Measurements from ENCODE around the gene TSPYL6.
"Not testable (repeated sequence)": the region's sequence is repeated elsewhere in the genome, so short reads cannot be mapped to it uniquely, and the experiment has no call there.

Gene TSPYL6

DNA sequence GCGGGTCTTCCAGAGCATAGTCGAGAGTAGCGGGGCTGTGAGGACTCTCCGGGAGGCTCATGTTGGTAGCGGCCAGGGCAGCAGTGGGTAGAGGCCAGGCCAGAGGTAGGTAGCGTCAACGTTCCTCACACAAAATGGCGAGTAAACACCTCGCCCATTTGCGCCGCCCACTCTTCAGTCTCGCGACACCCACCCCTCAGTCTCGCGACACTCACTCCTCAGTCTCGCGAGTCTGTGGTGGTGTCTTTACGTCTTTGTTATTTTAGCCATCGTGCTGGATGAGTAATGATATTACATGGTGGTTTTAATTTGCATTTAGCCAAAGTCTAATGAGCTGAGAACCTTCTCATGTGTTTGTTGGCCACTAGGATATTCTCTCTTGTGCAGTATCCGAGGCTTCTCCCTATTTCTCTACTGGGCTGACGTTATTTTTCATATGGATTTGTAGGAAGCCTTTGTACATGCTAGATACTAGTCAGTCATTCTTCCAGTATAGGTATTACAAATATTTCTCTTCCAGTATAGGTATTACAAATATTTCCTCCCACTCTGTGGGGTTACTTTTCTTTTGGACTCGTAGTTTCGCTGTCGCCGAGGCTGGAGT lies at the start of gene TSPYL6:
Gene TSPYL6, minus strand, starts transcription at position 139 of the 604 bp plus-strand sequence. Its CDS starts 78 bp downstream, at position 61.
- DNase-seq: no peak

DNA sequence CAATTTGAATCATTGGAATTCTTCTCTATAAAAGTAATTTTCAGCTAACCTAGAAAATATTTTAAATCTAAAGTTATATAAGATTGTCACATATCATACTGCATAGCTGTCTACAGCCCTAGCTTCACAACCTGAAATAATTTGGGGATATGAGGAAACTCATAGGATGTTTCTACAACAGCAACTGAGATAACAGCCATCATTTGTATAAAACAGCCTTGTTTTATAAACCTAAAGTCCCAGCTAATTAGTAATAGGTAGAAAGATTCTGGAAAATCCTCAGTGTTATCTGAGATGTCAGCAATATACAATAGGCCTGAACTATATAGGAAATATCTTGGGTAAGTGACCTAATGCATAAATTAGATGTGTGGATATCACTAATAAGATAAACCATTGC lies 47.6 kb upstream of the TSPYL6 start:
- no peak for DNase-seq

DNA sequence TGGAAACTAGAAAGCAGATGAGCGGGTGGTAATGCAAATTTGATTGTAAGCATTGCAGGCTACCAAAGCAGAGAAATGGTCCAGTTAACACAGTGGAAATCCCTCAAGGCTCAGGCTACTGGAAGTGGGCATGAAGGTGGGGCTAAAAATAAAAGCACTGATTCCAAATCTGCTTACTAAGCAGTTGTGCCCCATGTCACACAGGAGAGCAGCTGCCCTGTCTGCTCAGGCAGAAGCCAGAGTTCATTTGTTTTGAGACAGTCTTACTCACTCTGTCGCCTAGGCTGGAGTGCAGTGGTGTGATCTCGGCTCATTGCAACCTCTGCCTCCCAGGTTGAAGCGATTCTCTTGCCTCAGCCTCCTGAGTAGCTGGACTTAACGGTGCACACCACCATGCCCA lies 42.5 kb upstream of the TSPYL6 start:
- no peak for DNase-seq

DNA sequence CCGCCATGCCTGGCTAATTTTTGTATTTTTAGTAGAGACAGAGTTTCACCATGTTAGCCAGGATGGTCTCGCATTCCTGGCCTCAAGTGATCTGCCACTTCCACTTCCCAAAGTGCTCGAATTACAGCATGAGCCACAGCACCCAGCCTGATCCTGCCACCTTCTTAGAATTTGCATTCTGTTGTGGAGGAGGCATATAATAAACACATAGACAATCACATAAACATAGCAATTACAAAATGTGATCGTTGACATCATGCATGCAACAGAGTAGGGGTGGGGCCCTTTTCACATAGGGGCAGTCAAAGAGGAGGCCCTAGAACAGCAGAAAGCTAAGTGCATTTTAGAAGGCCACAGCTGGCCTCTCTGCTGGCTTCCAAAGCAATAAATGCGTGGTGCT lies 39.9 kb upstream of the TSPYL6 start:
- no peak for DNase-seq

DNA sequence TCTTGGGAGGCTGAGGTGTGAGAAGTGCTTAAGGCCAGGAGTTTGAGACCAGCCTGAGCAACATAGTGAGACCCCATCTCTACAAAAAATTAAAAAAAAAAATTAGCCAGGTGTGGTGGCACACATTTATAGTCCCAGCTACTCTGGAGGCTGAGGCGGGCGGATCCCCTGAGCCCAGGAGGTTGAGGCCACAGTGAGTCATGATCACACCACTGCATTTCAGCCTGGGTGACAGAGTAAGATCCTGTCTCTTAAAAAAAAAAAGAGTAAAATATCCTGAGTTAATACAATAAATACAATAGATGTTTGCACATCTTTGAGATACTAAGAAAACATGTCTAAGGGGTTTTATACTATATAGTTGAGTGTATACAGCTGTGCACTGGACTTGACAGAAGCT lies 38.6 kb upstream of the TSPYL6 start:
- DNase-seq: not testable (repeated sequence)

DNA sequence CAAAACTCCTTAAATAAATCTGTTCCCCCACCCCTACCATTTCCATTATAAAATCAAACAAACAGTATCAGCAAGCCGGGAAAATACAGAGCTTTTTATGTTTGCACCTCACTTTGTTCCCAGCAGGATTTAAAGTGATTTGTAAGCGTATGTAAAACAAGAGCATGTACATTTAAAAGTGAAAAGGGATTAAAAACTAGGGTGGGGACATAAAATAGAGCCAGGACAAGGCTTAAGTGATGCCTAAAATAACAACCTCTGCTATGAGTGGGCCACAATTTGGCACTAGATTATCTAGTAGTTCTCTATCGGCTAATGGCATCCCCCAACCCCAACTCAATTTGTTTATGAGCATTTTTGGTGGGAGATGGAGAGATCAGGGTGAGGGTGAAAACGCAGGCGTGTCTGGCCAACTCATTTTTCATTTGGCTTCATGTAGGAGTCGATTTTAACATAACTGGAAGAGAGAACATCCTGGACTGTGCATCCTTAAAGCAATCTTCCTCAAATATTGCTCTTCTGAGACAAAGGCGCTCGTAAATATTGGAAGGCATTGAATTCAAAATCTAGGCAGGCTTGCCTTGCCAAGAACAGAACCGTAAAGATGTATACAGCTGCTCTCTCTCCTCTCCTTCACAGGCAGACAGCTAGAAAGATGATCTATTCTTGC lies 34.5 kb upstream of the TSPYL6 start:
- DNase-seq: no peak

DNA sequence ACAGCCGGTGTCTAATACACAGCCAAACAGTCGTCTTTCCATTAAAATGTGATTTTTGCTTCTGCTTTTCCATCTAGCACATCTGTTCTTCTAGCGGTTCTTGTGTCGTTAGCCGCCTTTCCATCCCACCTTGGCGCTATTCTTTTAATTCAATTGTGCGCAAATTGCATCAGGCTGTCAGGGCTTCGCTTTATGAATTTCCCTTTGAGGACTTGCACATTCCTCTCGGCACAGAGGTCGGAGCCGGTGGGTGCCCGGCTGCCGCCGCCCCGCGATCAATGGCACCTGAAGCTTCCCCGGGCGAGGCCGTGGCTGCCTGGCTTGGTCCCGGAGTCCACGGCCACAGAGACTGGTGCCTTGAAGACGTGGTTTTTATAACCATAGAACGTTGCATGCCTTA lies 33.9 kb upstream of the TSPYL6 start:
- DNase-seq: no peak

DNA sequence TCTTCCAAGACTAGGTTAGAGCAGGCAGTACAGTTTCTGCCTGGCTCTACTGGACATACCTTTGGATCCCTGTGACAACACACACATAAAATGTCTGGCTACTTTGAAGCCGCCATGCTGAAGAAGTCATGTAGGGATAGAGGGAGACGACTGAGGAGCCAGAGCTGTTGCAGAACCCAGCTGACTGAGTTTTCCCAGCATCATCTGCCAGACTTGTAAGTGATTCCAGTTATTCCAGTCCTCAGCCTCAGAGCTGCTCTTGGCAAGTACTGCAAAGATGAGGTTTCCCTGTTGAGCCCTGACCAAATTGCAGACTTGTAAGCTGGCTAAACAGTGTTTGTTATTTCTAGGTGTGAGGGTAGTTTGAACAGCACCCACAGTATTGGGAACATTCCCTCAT lies 31.5 kb upstream of the TSPYL6 start:
- no peak for DNase-seq

DNA sequence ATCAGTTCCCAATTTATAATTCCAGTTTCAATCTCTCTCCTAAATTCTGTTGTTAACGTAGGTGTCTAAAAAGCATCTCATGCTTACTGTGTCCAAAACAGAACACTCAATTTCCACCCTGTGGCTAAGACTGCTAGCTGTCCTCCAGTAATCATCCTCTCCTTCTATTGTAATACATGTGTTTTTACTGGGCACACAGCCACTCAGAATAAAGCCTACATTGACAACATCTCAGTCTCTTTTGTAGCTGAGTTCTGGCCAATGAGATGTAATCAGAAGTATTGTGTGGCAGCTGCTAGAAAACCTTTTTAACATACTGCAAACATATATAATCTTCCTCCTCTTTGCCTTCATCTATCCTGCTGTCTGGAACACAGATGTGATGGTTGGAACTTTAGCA lies 29.4 kb upstream of the TSPYL6 start:
- DNase-seq: no peak

DNA sequence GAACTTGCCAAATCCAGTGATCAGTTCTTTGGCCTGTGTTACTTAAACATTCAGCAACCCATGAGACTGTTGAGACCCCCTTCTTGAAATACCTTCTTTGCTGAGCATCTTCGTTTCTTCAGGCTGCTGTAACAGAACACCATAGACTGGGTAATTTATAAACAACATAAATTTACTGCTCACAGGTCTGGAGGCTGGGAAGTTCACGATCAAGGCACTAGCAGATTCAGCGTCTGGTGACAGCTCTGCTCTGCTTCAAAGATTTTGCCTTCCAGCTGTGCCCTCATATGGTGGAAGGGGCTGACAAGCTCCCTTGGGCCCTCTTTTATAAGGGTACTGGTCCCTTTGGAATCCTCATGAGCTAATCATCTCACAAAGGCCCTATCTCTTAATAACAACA lies 28.8 kb upstream of the TSPYL6 start:
- no peak for DNase-seq

DNA sequence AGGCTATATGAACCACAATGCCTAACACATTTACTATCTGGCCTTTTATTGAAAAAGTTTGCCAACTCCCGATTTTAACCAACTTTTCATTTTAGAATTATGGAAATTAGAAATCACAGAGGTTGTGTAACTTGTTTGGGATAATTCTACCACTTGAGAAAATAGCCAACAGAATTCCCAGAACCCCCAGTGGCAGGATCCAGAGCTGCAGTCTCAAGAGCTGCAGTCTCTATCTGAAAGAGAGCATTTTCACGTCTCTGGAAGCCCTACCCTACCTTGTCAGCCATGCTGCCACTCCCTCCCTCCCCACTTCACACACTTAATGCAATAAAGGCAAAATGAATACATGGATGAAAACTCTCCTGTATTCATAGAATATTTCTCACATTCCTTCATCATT lies 23.4 kb upstream of the TSPYL6 start:
- no peak for DNase-seq

DNA sequence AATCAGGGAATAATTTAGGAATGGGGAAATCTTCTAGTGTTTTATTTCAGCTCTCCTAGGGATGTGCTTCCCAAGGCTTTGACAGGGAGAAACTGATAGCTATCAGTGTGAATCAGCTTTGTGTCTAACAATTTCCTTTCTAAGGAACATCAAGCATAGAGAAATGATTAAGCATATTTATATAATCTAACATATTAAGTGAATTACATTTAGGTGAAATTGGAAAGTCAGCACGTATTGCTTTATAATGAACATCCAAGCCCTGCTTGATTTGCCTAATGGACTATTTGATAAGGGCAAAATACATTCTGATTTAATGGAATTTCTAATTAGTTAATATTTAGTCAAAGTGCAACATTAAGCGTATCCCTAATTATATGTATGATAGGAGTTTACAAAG lies 19.5 kb upstream of the TSPYL6 start:
- no peak for DNase-seq

DNA sequence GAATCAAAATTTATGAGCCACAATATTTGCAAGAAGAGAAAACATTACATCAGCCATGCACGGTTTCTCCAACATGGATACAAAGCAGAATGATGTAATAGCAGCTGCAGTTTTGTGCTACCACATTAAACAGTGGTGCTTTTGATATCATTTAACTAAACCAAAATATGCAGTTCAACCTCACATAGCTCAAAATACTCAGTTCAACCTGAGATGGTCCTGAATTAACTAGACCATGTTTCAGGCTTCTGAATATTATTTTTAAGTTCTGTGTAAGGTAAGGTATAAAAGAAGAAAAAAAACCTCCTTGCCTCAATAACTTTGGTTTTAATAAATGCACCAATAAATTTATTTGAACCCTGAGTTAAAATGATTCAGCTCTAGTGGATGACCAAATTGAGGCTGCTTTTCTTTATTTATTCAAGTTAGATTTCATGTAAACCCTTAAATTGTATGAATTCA lies 18.8 kb upstream of the TSPYL6 start:
- DNase-seq: no peak

DNA sequence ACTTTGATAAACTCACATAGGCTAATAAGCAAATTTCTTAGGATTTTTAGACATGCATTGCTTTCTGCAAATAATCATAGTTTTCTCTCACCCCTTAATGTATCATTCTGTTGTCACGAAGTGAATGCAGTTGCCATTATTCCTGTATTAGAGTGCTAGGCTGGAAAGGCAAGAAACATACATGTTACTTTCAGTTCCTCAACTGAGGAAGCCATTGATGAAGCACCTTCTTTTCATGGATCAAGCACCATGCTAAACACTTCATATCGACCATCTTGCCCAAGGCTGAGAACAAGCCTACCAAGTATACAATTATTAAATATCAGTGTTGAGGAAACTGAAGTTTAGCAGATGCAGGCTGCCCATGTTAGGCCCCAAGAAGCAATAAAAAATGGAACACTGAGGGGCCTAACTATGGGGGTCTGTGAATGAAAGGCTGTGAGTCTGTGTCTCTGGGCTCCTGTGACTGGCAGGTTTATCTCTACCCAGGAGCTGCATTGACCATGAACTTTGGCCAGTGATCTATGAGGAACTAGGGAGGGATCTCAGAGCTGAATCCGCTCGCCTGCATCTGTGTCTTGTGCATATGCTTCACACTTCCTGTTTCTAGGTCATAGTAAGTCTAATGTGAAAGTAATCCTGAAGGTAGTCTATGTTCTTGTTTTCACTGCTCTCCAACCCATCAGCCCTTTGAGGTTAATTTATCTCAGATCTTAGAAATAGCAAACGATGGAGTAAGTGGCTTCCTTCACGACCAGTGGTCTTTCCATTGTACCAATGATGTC lies 16.0 kb upstream of the TSPYL6 start:
- DNase-seq: no peak

DNA sequence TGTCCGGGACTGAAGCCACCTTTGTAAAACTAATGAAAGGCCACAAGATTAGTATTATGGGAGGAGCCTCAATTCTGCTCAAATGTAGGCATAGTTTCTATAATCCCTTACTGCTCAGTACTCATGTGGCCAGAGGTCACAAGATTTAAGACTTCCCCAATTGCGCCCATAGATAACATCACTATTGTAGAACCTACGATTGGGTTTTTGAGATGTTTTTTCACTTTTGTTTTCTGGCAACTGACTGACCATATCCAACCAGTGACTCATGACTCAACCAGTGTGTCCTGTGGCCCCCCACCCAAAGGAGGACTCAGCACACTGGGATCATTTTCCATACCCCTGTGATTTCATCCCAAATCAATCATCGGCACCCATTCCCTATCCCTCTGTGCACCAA lies 15.2 kb upstream of the TSPYL6 start:
- DNase-seq: no peak

DNA sequence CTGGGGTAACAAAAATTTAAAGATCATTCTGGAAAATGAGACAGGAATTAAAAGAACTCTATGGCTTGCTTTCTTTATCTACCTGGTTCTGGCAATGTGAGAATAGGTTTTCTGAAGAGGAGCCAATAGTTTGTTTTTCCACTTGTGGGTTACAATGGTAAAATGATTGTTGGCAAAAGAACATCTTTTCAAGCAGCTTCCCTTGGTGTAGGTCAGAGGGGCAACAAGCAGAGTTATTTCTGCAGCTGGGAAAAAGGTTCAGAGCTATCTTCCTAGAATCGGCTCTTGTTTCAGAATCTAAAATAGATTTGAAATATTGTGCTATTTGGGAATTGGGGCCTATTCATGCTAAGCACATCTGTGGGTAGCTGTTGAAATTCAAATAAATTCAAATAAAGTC lies 11.5 kb upstream of the TSPYL6 start:
- no peak for DNase-seq

DNA sequence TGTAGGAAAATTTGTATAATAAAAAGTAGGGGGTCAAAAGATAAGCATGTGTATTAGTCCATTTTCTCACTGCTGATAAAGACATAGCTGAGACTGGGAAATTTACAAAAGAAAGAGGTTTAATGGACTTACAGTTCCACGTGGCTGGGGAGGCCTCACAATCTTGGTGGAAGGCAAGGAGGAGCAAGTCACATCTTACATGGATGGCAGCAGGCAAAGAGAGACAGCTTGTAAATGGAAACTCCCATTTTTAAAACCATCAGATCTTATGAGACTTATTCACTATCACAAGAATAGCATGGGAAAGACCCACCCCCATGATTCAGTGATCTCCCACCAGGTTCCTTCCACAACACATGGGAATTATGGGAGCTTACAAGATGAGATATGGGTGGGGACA lies 9.1 kb upstream of the TSPYL6 start:
- not testable (repeated sequence) for DNase-seq

DNA sequence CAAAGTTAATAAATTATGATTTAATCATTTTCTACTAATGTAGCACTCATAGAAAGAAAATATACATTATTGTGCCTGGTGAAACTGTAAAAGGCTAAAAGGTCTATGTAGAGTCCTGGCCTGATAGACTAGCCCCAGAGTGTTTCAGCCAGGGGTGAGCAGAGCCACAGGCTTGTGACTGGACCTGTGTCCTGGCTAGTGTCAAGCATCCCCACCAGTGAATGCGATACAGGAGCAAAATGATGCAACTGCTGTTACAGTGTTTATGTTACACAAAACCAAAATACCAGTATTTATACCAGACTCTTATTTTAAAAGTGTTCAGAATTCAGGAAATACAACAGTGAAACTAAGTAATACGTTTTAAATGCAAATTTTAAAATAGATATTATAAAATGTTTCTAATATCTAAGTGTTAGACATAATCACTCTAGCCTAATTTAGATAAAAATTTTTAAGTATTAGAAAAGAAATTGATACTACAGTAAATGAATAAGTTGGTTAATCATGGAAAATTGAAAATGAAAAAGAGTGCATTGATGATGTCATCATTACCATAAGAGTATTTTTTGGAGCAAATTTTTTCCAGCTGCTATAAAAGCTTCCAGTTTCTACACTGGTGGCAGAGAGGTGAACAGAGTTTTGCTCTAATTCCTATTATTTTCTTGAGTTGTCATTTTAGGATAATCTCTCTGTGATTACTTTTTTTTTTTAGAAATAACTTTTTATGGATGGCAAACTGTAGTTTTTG lies 6.2 kb upstream of the TSPYL6 start:
- no peak for DNase-seq

DNA sequence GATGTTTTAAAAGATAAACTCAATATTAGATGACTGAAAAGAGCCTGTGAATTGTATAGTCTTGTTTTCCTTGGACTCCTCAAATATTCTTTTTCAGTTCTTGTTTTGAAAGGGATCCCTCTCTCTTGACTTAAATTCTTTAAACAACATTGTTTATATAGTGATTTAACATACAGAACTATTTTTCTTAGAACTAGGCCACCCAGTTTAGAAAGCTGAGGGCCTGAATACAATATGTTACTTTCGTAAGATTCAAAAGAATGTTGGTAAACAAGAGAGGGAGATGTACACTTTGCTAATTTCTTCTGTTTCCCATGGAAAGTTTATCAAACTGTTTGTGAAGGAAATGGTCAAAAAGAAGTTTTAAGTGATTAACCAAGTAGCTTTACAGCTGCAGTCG lies 5.5 kb upstream of the TSPYL6 start:
- no peak for DNase-seq

DNA sequence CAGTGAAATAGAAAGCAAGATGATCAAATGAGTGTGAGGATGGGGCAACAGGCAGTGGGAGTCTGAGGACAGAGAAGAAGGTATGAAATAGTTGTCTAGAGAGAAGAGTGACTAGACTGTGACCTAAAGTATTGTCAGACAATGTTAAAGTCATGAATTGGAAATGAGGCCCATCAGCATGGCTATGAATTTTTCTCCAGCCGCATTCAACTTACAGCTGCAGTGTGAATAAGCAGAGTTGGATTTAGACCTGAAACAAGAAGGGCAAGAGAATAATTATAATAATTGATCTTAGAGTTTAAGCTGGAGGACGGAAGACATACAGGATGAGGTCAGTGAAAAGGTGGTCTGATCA lies 4.2 kb upstream of the TSPYL6 start:
- DNase-seq: no peak

DNA sequence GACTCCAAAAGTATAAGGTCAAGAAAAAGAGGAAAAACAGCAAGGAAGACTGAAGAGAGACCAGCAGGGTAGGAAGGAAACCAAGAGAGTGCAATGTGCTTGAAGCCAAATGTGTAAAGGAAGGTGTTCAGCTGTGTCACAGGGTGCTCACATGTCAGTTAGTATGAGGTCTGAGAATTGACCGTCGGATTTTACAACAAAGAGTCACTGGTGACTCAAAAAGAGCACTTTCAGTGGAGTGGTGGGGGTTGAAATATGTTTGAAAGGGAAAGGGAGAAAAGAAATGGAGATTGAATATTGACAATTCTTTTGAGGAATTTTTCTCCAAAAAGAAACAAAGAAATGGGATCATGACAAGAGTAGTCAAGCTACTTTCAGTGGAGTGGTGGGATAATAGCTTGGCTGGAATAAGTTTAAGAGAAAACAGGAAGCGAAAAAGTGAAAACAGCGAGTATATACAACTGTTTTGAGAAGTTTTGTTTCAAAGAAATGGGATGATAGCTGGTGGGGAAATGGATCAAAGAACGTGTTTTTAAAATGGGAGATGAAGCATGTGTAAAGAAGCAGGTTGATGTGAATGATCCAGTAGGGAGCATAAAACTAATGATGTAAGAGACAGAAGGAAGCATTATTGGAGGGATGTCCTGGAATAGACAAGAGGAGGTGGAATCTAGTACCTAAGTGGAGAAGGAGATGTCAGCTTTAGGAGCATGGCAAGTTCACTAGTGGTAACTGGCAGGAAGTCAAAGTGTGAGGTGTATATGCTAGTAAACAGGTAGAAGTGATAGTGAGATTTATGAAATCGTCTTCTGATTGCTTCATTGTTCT lies 3.6 kb upstream of the TSPYL6 start:
- DNase-seq: no peak

DNA sequence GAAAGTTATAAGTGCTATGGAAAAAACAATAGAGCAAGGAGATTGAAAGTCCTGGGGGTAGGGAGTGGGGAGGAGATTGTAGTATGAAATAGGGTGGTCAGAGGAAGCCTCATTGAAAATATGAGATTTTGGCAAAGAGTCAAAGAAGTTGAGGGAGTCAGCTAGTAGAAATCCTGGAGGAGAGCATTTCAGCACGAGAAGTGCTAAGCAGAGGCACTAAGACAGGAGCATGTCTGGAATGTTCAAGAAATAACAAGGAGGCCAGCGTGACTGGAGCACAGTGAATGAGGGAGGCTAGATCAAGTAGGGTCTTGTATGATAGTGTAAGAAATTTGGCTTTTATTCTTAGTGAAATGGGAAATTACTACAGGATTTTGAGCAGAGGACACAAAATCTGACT lies 2.1 kb upstream of the TSPYL6 start:
- no peak for DNase-seq
